HepG2 (cell line): ENCODE results near the gene A4GNT. TPM values are rescaled to one million over a fixed set of nuclear protein-coding genes. Genes with fewer than 3 reads are reported as not detected.

Source experiments
- ATAC-seq: fragments of 200-7000 bp; cut with Tn5 transposase; 3 replicates; pipeline ENCODE4 v1.9.1; 2020; ENCODE audit warnings: mild to moderate bottlenecking, moderate library complexity
- BruUV-seq: library from RNA; stranded (reverse); fragments of 400-500 nt; replicated peaks from 2 replicates; lab custom pipeline; 2021; lab: Mats Ljungman, UMichigan
- CTCF ChIA-PET: fragments of 300-600 bp; formaldehyde crosslinking; extraction: SDS; loops from one replicate; lab custom pipeline; 2021; ENCODE audit warnings: low total read pairs, inconsistent platforms, low intra/inter-chr PET ratio; lab: Yijun Ruan, JAX
- POLR2A ChIA-PET: fragments of 350-600 bp; sonication (Branson Sonifier 250); formaldehyde crosslinking; loops from one replicate; lab custom pipeline; 2020; ENCODE audit warnings: antibody characterized with exemption, inconsistent platforms; lab: Yijun Ruan, JAX
- DNase-seq: peaks from one replicate; pipeline ENCODE4 v3.0.0-alpha.2; 2015; ENCODE audit warnings: low spot score
- FAIRE-seq: peaks from 3 replicates; lab custom pipeline; 2011; peaks lifted over from hg19 to GRCh38; lab: Jason Lieb, UNC
- H2AFZ ChIP-seq: one replicate; pipeline ENCODE4 v1.6.1; 2011; ENCODE audit warnings: low read length, inconsistent platforms
- H3K27ac ChIP-seq: fragments of 300-600 bp; 3 replicates; pipeline ENCODE4 v1.8.0; 2011; ENCODE audit warnings: mixed run types, mild to moderate bottlenecking, mixed read lengths, low read length, inconsistent platforms; ENCODE audit not compliant: insufficient read depth; ENCODE audit errors: extremely low read length
- H3K27me3 ChIP-seq, 2 experiments: fragments of 200-600 bp in 1 of 2; 2 replicates in 1 of 2; 3 replicates in 1 of 2; pipeline versions ENCODE4 v1.6.0 to v1.8.0; 2011; ENCODE audit warnings: low read length in 2 of 2, mild to moderate bottlenecking in 2 of 2, moderate library complexity in 2 of 2, inconsistent platforms in 1 of 2; ENCODE audit not compliant: insufficient read depth in 2 of 2, control insufficient read depth in 1 of 2
- H3K36me3 ChIP-seq, 2 experiments: fragments of 200-600 bp in 1 of 2; replicated peaks in 1 of 2; 2 replicates in 1 of 2; 3 replicates in 1 of 2; pipeline versions ENCODE4 v1.5.1 to v1.8.0; 2011; ENCODE audit warnings: low read length in 2 of 2, inconsistent platforms in 1 of 2; ENCODE audit not compliant: insufficient read depth in 2 of 2, control insufficient read depth in 1 of 2
- H3K4me1 ChIP-seq: 2 replicates; pipeline ENCODE4 v1.5.1; 2012; ENCODE audit warnings: low read length, inconsistent platforms; ENCODE audit not compliant: insufficient read depth
- H3K4me2 ChIP-seq: 2 replicates; pipeline ENCODE4 v1.6.0; 2011; ENCODE audit warnings: low read depth, low read length, inconsistent platforms
- H3K4me3 ChIP-seq, 3 experiments: fragments of 200-600 bp in 1 of 3; sonication (generic), shearing (Covaris generic) in 1 of 3; replicated peaks in 1 of 3; 2 replicates each; pipeline ENCODE4 v1.5.1; 2011 to 2016; ENCODE audit warnings: low read length in 3 of 3, inconsistent platforms in 2 of 3, low read depth in 2 of 3, mild to moderate bottlenecking in 2 of 3, control low read depth in 1 of 3, mixed read lengths in 1 of 3; ENCODE audit not compliant: insufficient read depth in 1 of 3
- H3K79me2 ChIP-seq: one replicate; pipeline ENCODE4 v1.6.1; 2011; ENCODE audit warnings: low read length, inconsistent platforms; ENCODE audit not compliant: insufficient read depth
- H3K9ac ChIP-seq: 2 replicates; pipeline ENCODE4 v1.6.0; 2011; ENCODE audit warnings: mild to moderate bottlenecking, low read depth, low read length, inconsistent platforms; ENCODE audit not compliant: insufficient read depth
- H3K9me3 ChIP-seq: 2 replicates; pipeline ENCODE4 v1.5.1; 2012; ENCODE audit warnings: mild to moderate bottlenecking, low read length
- H4K20me1 ChIP-seq: 2 replicates; pipeline ENCODE4 v1.6.0; 2011; ENCODE audit warnings: inconsistent platforms, mild to moderate bottlenecking, low read length, moderate library complexity; ENCODE audit not compliant: insufficient read depth
- SATB2 ChIP-seq: sonication (generic); formaldehyde crosslinking; IDR thresholded peaks from 2 replicates; pipeline ENCODE4 v1.5.0; 2020; ENCODE audit warnings: missing genetic modification reagents
- ZBTB4 ChIP-seq: sonication (generic); formaldehyde crosslinking; IDR thresholded peaks from 2 replicates; pipeline ENCODE4 v1.4.0; 2020; ENCODE audit warnings: missing genetic modification reagents, mild to moderate bottlenecking, borderline replicate concordance
- ZNF772 ChIP-seq: sonication (generic); formaldehyde crosslinking; IDR thresholded peaks from 2 replicates; pipeline ENCODE4 v1.5.0; 2020; ENCODE audit warnings: mild to moderate bottlenecking, missing genetic modification reagents
- WGBS: methylation state at CpG from one replicate; pipeline ENCODE4 v1.1.6; 2017; ENCODE audit warnings: low lambda C conversion rate; 5-methylcytosine and 5-hydroxymethylcytosine counted together
- in situ Hi-C: cut with HindIII; loops from 2 replicates; pipeline ENCODE4 v1.10.0; 2017; ENCODE audit warnings: low pct_unique_long_range_greater_than_20kb; ENCODE audit not compliant: extremely low pct_ligation_motif_present
- intact Hi-C: fragments of 100-400 bp; cut with micrococcal nuclease; formaldehyde crosslinking; loops from one replicate; pipeline ENCODE4 v1.10.0; 2022; ENCODE audit not compliant: unreplicated experiment
- polyA plus RNA-seq, 8 experiments: library from polyadenylated mRNA; depleted of rRNA in 3 of 8; stranded (reverse) in 7 of 8; unstranded in 1 of 8; fragments of >200 nt; fragmentation: Illumina TruSeq in 4 of 8; extraction: Trizol in 4 of 8; gene quantifications; 2 replicates each; pipeline versions ENCODE4 v1.2.1 to v1.2.3, GENCODE V29; 2011 to 2016; ENCODE audit warnings: low read depth in 4 of 8, missing spikeins in 1 of 8, mixed read lengths in 1 of 8; ENCODE audit not compliant: insufficient read depth in 1 of 8
- total RNA-seq, 5 experiments: library from RNA; depleted of rRNA; stranded (reverse); fragments of >200 nt; fragmentation: Illumina TruSeq; extraction: Trizol; gene quantifications; 2 replicates each; pipeline ENCODE4 v1.2.3, GENCODE V29; 2016; ENCODE audit warnings: low read depth in 1 of 5

The A4GNT gene
- total and polyA plus RNA-seq, 2 of the 13 experiments (the other 11 are each of a cell fraction or from before 2014, with no cell fraction given), result not detected

- H3K36me3 ChIP-seq, result no peaks in the 10 kb centered on the region
- POLR2A ChIA-PET, result no interaction called here
Measured at GRCh38 chr3:138119423-138119766, 12.8 kb downstream of the A4GNT start.

More at GRCh38 chr3:138119423-138119766, 12.8 kb downstream of the A4GNT start:
- Histone ChIP-seq H4K20me1 (no peaks in the 10 kb centered on the region), H3K4me3 (no peak overlapping the region), H3K27me3 (no peaks in the 10 kb centered on the region; a peak in 4 of 5 replicates), H3K27ac (no peak overlapping the region), H3K9ac (no peak overlapping the region), H3K79me2 (no peaks in the 10 kb centered on the region), H3K4me2 (no peak overlapping the region), H3K9me3 (no peaks in the 10 kb centered on the region), H3K4me1 (peaks cover 15% of the 10 kb centered on the region), H2AFZ (no peak overlapping the region)
- CTCF ChIA-PET, result interaction anchor here (3.1 kb wide), 1 partner anchor 50 kb away, joined by 64 read pairs; no protein-coding TSS in a partner anchor
- TF ChIP-seq SATB2 (CRISPR knock-in tag), result no peak
- no peak for TF ChIP-seq ZBTB4 (CRISPR knock-in tag)
- TF ChIP-seq ZNF772 (CRISPR knock-in tag), result no peak
- no TSS peak for BruUV-seq
- in situ Hi-C loops (loop anchor here (5.0 kb wide), 1 partner anchor 52 kb away; no protein-coding TSS in a partner anchor), intact Hi-C loops (loop anchor here (1.0 kb wide), 1 partner anchor 51 kb away; no protein-coding TSS in a partner anchor)
- no peak for FAIRE-seq
- 53% methylated on average over 4 of the region's 4 CpGs for WGBS
- no peak for ATAC-seq
- DNase-seq, result no peak
